SK-N-SH (cell line): ENCODE measurements around the gene P4HA3. TPM values are rescaled to one million over a fixed set of nuclear protein-coding genes. Genes with fewer than 3 reads are reported as not detected.
A peak's percentile ranks its signal among the peaks of the same experiment; 100 is the strongest.

Experiments used
- CTCF ChIA-PET: fragments of 300-600, 350-600 bp; formaldehyde crosslinking; extraction: SDS; loops from one replicate; lab custom pipeline; 2021; lab: Yijun Ruan, JAX
- POLR2A ChIA-PET: fragments of 350-600 bp; sonication (Branson Sonifier 250); formaldehyde crosslinking; extraction: SDS; loops from one replicate; lab custom pipeline; 2020; ENCODE audit warnings: antibody characterized with exemption, inconsistent platforms; lab: Yijun Ruan, JAX
- DNase-seq: peaks from one replicate; pipeline ENCODE4 v3.0.0; 2012
- H2AFZ ChIP-seq: fragments of 200-600 bp; sonication (generic); 2 replicates; pipeline ENCODE4 v1.8.1; 2016; ENCODE audit warnings: antibody characterized with exemption, mild to moderate bottlenecking, low read depth
- H3F3A ChIP-seq: fragments of 200-600 bp; sonication (generic); replicated peaks from 2 replicates; pipeline ENCODE3; 2016; ENCODE audit warnings: antibody characterized with exemption, mild to moderate bottlenecking; ENCODE audit not compliant: insufficient read depth
- H3K27ac ChIP-seq, 2 experiments: fragments of 200-500 bp in 1 of 2; fragments of 200-600 bp in 1 of 2; sonication (Bioruptor generic) in 1 of 2; sonication (generic), shearing (Covaris generic) in 1 of 2; 2 replicates each; pipeline versions ENCODE4 v1.5.1 to v1.6.1; 2014 to 2016; ENCODE audit warnings: low read depth in 2 of 2, inconsistent platforms in 1 of 2, low read length in 1 of 2, mild to moderate bottlenecking in 1 of 2, mixed read lengths in 1 of 2
- H3K27me3 ChIP-seq: fragments of 200-600 bp; sonication (generic), shearing (Covaris generic); 2 replicates; pipeline ENCODE4 v1.6.1; 2016; ENCODE audit warnings: mixed run types; ENCODE audit not compliant: insufficient read depth
- H3K36me3 ChIP-seq, 2 experiments: fragments of 200-500 bp in 1 of 2; fragments of 200-600 bp in 1 of 2; sonication (Bioruptor generic) in 1 of 2; sonication (generic) in 1 of 2; replicated peaks in 1 of 2; 2 replicates each; pipeline versions ENCODE3 to v1.5.1; 2014 to 2016; ENCODE audit warnings: low read length in 1 of 2, mild to moderate bottlenecking in 1 of 2; ENCODE audit not compliant: insufficient read depth in 2 of 2, control insufficient read depth in 1 of 2
- H3K4me1 ChIP-seq, 2 experiments: fragments of 200-500 bp in 1 of 2; fragments of 200-600 bp in 1 of 2; sonication (Bioruptor generic) in 1 of 2; sonication (generic), shearing (Covaris generic) in 1 of 2; 2 replicates each; pipeline versions ENCODE4 v1.5.1 to v1.6.1; 2014 to 2016; ENCODE audit warnings: low read depth in 1 of 2, low read length in 1 of 2, mixed run types in 1 of 2; ENCODE audit not compliant: insufficient read depth in 2 of 2, control insufficient read depth in 1 of 2
- H3K4me2 ChIP-seq: fragments of 200-600 bp; sonication (generic), shearing (Covaris generic); 2 replicates; pipeline ENCODE4 v1.6.1; 2017; ENCODE audit warnings: mixed run types
- H3K4me3 ChIP-seq, 2 experiments: fragments of 200-500 bp in 1 of 2; fragments of 200-600 bp in 1 of 2; sonication (Bioruptor generic) in 1 of 2; sonication (generic), shearing (Covaris generic) in 1 of 2; 2 replicates each; pipeline versions ENCODE4 v1.5.1 to v1.8.1; 2014 to 2016; ENCODE audit warnings: low read depth in 2 of 2, inconsistent platforms in 1 of 2, low read length in 1 of 2, mild to moderate bottlenecking in 1 of 2, mixed read lengths in 1 of 2, moderate library complexity in 1 of 2
- H3K79me2 ChIP-seq: fragments of 200-600 bp; sonication (generic); 2 replicates; pipeline ENCODE4 v1.8.1; 2017; ENCODE audit warnings: mild to moderate bottlenecking; ENCODE audit not compliant: insufficient read depth
- H3K9ac ChIP-seq: fragments of 200-600 bp; sonication (generic); 2 replicates; pipeline ENCODE4 v1.6.1; 2017; ENCODE audit warnings: mixed run types
- H3K9me2 ChIP-seq: fragments of 200-600 bp; sonication (generic); 2 replicates; pipeline ENCODE4 v1.6.1; 2017; ENCODE audit warnings: mixed run types
- H3K9me3 ChIP-seq: fragments of 200-600 bp; sonication (generic); 2 replicates; pipeline ENCODE4 v1.6.1; 2017; ENCODE audit warnings: mixed run types, mild to moderate bottlenecking, moderate library complexity
- H4K20me1 ChIP-seq: fragments of 200-600 bp; sonication (generic); 2 replicates; pipeline ENCODE4 v1.6.1; 2017; ENCODE audit warnings: mild to moderate bottlenecking, mixed run types; ENCODE audit not compliant: insufficient read depth
- EZH2phosphoT487 ChIP-seq: fragments of 200-600 bp; sonication (generic); IDR thresholded peaks from 2 replicates; pipeline ENCODE4 v1.6.1; 2017; ENCODE audit warnings: low read depth, mixed run types, mild to moderate bottlenecking, antibody characterized with exemption, moderate library complexity, borderline replicate concordance
- FOSL2 ChIP-seq: IDR thresholded peaks from 2 replicates; pipeline ENCODE4 v1.4.0; 2012; ENCODE audit warnings: low read depth, mild to moderate bottlenecking, moderate library complexity, borderline replicate concordance
- FOXJ3 ChIP-seq: sonication (generic); formaldehyde crosslinking; IDR thresholded peaks from 2 replicates; pipeline ENCODE4 v1.5.1; 2020; ENCODE audit warnings: mild to moderate bottlenecking, missing genetic modification reagents
- RFX5 ChIP-seq: IDR thresholded peaks from 2 replicates; pipeline ENCODE4 v1.6.1; 2012; ENCODE audit warnings: mild to moderate bottlenecking, improper control_type of control experiment, low read length
- RXRA ChIP-seq: IDR thresholded peaks from 2 replicates; pipeline ENCODE4 v1.4.0; 2012; ENCODE audit warnings: low read depth, mild to moderate bottlenecking, borderline replicate concordance
- SIN3A ChIP-seq: IDR thresholded peaks from 2 replicates; pipeline ENCODE4 v1.6.1; 2012; ENCODE audit warnings: low read depth, mild to moderate bottlenecking, low read length, moderate library complexity, borderline replicate concordance
- SMC3 ChIP-seq: IDR thresholded peaks from 2 replicates; pipeline ENCODE4 v1.6.1; 2012; ENCODE audit warnings: low read depth, low read length, improper control_type of control experiment
- YY1 ChIP-seq: IDR thresholded peaks from 2 replicates; pipeline ENCODE4 v1.4.0; 2012; ENCODE audit warnings: low read depth, mild to moderate bottlenecking
- WGBS: methylation state at CpG from one replicate; pipeline ENCODE4 v1.1.6; 2017; ENCODE audit warnings: low lambda C conversion rate; 5-methylcytosine and 5-hydroxymethylcytosine counted together
- polyA plus RNA-seq, 3 experiments: library from polyadenylated mRNA; depleted of rRNA; stranded (reverse); fragments of >200 nt; gene quantifications; 2 replicates each; pipeline ENCODE4 v1.2.3, GENCODE V29; 2012
- TF ChIP-seq, protein P1 (sequence below): IDR thresholded peaks from 2 replicates; pipeline ENCODE4; 2012
- TF ChIP-seq, protein P2 (sequence below): IDR thresholded peaks from 2 replicates; pipeline ENCODE4 v1.4.0; 2012; ENCODE audit warnings: low read depth, borderline replicate concordance
- TF ChIP-seq, protein P3 (sequence below): IDR thresholded peaks from 2 replicates; pipeline ENCODE4 v1.4.0; 2012; ENCODE audit warnings: low read depth
- TF ChIP-seq, protein P4 (sequence below): fragments of 150-350 bp; IDR thresholded peaks from 2 replicates; pipeline ENCODE4 v1.6.1; 2017; ENCODE audit warnings: antibody characterized with exemption, low read length, low read depth, borderline replicate concordance
- TF ChIP-seq, protein P5 (sequence below): fragments of 150-350 bp; IDR thresholded peaks from 2 replicates; pipeline ENCODE4 v1.6.1; 2016; ENCODE audit warnings: mild to moderate bottlenecking, low read depth, low read length

The P4HA3 gene
- polyA plus RNA-seq, 1 of the 3 experiments (the other 2 are of a cell fraction), result 8.4 TPM

DNA sequence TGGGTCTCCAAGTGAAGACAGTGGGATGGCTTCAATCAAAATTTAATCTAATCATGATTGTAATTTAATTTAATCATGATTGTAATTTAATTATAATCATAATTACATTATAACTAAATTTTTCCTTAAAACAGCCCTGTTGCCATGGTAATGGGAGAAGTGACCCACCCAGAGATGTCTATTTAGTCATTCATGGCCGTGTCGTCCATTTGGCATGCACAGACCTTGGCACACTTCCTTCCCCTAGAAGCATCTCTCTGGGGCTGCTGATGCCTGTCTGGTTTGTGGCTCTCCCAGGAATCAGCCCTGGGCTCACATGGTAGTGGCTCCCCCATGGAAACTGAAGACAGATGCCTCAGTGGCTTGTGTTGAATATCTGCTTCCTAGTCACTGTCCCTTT is 27.0 kb downstream of the P4HA3 start (continued):
- TF ChIP-seq, protein P1, sequence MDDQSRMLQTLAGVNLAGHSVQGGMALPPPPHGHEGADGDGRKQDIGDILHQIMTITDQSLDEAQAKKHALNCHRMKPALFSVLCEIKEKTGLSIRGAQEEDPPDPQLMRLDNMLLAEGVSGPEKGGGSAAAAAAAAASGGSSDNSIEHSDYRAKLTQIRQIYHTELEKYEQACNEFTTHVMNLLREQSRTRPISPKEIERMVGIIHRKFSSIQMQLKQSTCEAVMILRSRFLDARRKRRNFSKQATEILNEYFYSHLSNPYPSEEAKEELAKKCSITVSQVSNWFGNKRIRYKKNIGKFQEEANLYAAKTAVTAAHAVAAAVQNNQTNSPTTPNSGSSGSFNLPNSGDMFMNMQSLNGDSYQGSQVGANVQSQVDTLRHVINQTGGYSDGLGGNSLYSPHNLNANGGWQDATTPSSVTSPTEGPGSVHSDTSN, result no peak
- TF ChIP-seq, protein P2, sequence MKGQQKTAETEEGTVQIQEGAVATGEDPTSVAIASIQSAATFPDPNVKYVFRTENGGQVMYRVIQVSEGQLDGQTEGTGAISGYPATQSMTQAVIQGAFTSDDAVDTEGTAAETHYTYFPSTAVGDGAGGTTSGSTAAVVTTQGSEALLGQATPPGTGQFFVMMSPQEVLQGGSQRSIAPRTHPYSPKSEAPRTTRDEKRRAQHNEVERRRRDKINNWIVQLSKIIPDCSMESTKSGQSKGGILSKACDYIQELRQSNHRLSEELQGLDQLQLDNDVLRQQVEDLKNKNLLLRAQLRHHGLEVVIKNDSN, result no peak
- TF ChIP-seq EZH2phosphoT487 (no peak), RFX5 (no peak), FOXJ3 (CRISPR knock-in tag) (no peak), SIN3A (no peak), SMC3 (no peak)

DNA sequence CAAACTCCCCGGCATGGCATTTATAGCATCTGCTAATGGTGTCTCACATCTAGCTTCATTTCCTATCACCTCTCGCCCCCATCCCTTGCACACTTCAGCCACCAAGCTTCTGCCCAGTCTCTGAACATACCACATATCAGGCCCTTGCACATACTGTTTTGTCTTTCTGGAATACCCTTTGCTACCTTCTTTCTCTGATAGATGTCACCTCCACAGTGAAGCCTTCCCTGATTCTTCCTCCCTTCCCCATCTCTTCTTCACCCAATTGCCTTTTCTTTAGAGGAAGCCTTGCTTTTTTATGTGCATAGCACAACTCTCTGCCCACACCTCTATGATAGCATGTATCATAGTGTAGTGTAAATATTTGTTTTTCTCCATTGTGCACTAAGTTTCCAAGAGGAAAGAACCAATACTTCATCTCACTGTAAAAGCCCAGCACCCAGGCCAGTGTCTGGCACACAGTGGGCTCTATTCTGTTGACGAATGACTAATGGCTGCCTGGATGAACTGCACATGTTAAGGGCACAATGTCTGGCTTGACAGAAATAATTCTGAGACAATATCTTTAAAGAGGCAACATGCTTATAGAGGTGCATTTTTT is 27.8 kb downstream of the P4HA3 start:
- Histone ChIP-seq H3K79me2 (no peaks in the 10 kb centered on the region), H4K20me1 (no peaks in the 10 kb centered on the region), H3F3A (peaks cover 15% of the 10 kb centered on the region), H2AFZ (no peak overlapping the region), H3K4me2 (0 out of 2 replicates have a peak overlapping the region, but pooled peaks have one; percentile 5), H3K4me3 (no peak overlapping the region), H3K9ac (no peak overlapping the region), H3K36me3 (no peaks in the 10 kb centered on the region), H3K9me3 (no peaks in the 10 kb centered on the region), H3K9me2 (no peaks in the 10 kb centered on the region), H3K4me1 (peaks cover 2 to 18% of the 10 kb centered on the region in 2 experiments), H3K27me3 (no peaks in the 10 kb centered on the region), H3K27ac (no peak overlapping the region)
- POLR2A ChIA-PET, result no interaction called here
- 93% methylated on average over 3 of the region's 3 CpGs for WGBS
- TF ChIP-seq, protein P3, sequence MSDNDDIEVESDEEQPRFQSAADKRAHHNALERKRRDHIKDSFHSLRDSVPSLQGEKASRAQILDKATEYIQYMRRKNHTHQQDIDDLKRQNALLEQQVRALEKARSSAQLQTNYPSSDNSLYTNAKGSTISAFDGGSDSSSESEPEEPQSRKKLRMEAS, result no peak
- TF ChIP-seq RFX5, result no peak
- TF ChIP-seq YY1, result no peak
- TF ChIP-seq, protein P1, result no peak
- no peak for TF ChIP-seq SMC3
- no peak for TF ChIP-seq RXRA
- TF ChIP-seq, protein P4, sequence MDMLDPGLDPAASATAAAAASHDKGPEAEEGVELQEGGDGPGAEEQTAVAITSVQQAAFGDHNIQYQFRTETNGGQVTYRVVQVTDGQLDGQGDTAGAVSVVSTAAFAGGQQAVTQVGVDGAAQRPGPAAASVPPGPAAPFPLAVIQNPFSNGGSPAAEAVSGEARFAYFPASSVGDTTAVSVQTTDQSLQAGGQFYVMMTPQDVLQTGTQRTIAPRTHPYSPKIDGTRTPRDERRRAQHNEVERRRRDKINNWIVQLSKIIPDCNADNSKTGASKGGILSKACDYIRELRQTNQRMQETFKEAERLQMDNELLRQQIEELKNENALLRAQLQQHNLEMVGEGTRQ, result no peak
- no peak for TF ChIP-seq FOSL2
- TF ChIP-seq FOXJ3 (CRISPR knock-in tag), result no peak
- TF ChIP-seq, protein P5, sequence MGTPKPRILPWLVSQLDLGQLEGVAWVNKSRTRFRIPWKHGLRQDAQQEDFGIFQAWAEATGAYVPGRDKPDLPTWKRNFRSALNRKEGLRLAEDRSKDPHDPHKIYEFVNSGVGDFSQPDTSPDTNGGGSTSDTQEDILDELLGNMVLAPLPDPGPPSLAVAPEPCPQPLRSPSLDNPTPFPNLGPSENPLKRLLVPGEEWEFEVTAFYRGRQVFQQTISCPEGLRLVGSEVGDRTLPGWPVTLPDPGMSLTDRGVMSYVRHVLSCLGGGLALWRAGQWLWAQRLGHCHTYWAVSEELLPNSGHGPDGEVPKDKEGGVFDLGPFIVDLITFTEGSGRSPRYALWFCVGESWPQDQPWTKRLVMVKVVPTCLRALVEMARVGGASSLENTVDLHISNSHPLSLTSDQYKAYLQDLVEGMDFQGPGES, result no peak
- CTCF ChIA-PET, result interaction anchor here (0.9 to 1.1 kb wide), 4 partner anchors 27 to 287 kb away, joined by 3 to 4 read pairs (median 3); no protein-coding TSS in a partner anchor
- no peak for DNase-seq
